ENCODE results near the gene SELP. TPM values are rescaled to one million over a fixed set of nuclear protein-coding genes. Genes with fewer than 3 reads are reported as not detected.
A peak's percentile ranks its signal among the peaks of the same experiment; 100 is the strongest.

The SELP gene
- total RNA-seq, 2 experiments from 2014 or later, result 0.13 TPM; not detected in 1

- no peaks in the 10 kb centered on the region for H3K9me3 Mint-ChIP-seq (ENCODE audit: insufficient read depth)
- ChIA-PET CTCF (interaction anchor here (0.6 to 3.1 kb wide), 39 partner anchors 8 to 1204 kb away, joined by 3 to 19 read pairs (median 4); partner anchors contain the start of genes F5 and SLC19A2), POLR2A (no interaction called here)
- no peak overlapping the region for H3K4me3 Mint-ChIP-seq
- no peaks in the 10 kb centered on the region for H3K27me3 Mint-ChIP-seq (ENCODE audit: low read depth)
- H3K36me3 Mint-ChIP-seq (ENCODE audit: low read depth), result no peaks in the 10 kb centered on the region
- H3K4me1 Mint-ChIP-seq (ENCODE audit: low read depth), result no peaks in the 10 kb centered on the region
- no peak overlapping the region for H3K27ac Mint-ChIP-seq
- ATAC-seq (peak; percentile 93), DNase-seq (peak; percentile 77)
Observed at GRCh38 chr1:169546087-169546995, 83.6 kb downstream of the SELP start.

GRCh38 chr1:169545472-169545871 is 84.5 kb downstream of the SELP start:
- Mint-ChIP-seq H3K4me3 (no peak overlapping the region), H3K36me3 (ENCODE audit: low read depth) (no peaks in the 10 kb centered on the region), H3K27me3 (ENCODE audit: low read depth) (no peaks in the 10 kb centered on the region), H3K4me1 (ENCODE audit: low read depth) (no peaks in the 10 kb centered on the region), H3K27ac (no peak overlapping the region), H3K9me3 (ENCODE audit: insufficient read depth) (no peaks in the 10 kb centered on the region)
- ChIA-PET POLR2A (no interaction called here), CTCF (interaction anchor here (1.1 to 3.1 kb wide), 15 partner anchors 10 to 1203 kb away, joined by 3 to 19 read pairs (median 7); partner anchors contain the start of gene SLC19A2)
- ATAC-seq, result no peak
- DNase-seq, result no peak

- ChIA-PET CTCF (no interaction called here), POLR2A (no interaction called here)
- Mint-ChIP-seq H3K27ac (no peak overlapping the region), H3K4me1 (ENCODE audit: low read depth) (no peaks in the 10 kb centered on the region), H3K9me3 (ENCODE audit: insufficient read depth) (no peaks in the 10 kb centered on the region), H3K27me3 (ENCODE audit: low read depth) (no peaks in the 10 kb centered on the region), H3K36me3 (ENCODE audit: low read depth) (no peaks in the 10 kb centered on the region), H3K4me3 (no peak overlapping the region)
- no peak for DNase-seq
- ATAC-seq, result no peak
Observed at GRCh38 chr1:169538998-169539871, 90.7 kb downstream of the SELP start.

Other genes with a start within 250 kb of the SELP start
- not detected for gene CCDC181, start 202.7 kb downstream of the SELP start, total RNA-seq
- gene SLC19A2, start 144.2 kb downstream of the SELP start, total RNA-seq, result 1 to 10 TPM; 4.8 to 5.8 TPM
- gene F5, start 43.6 kb downstream of the SELP start, total RNA-seq, result 1 to 10 TPM; 1.4 to 1.6 TPM
- gene SELL, start 81.5 kb upstream of the SELP start, total RNA-seq, result 100 to 1,000 TPM; 192 to 222 TPM
- gene SELE, start 104.0 kb upstream of the SELP start, total RNA-seq, result not detected
- 10 to 100 TPM in 1 of 2 experiments, 1 to 10 TPM in 1; 9.8 to 10.2 TPM for gene METTL18, start 164.8 kb upstream of the SELP start, total RNA-seq

Measured in activated CD8-positive, alpha-beta T cell treated with anti-CD3 and anti-CD28 coated beads, Interleukin-2, amount 10 ng/mL, durations not matched to agents 7 days and 5 days (primary cell).